Stimulated activated naive CD8-positive, alpha-beta T cell treated with anti-CD3 and anti-CD28 coated beads, Interleukin-15, amount 100 ng/mL, for 72 hours (primary cell): ENCODE results near the gene MARK4.
A peak's percentile ranks its signal among the peaks of the same experiment; 100 is the strongest.
"Not testable (repeated sequence)": the region's sequence is repeated elsewhere in the genome, so short reads cannot be mapped to it uniquely, and the experiment has no call there.

ENCODE experiments used
- ATAC-seq: fragments of 150-1000 bp; cut with Tn5 transposase; 2 replicates; pipeline ENCODE4 v1.10.0; 2021; ENCODE audit warnings: mild to moderate bottlenecking, moderate library complexity
- DNase-seq, 2 donors: peaks; one replicate each; pipeline ENCODE4 v3.0.0; 2021 to 2022
- H3K27ac Mint-ChIP-seq, 2 donors: one replicate each; pipeline ENCODE4 v1.8.0; 2022; ENCODE audit warnings: mild to moderate bottlenecking in 2 of 2, mixed read lengths in 2 of 2, moderate library complexity in 2 of 2
- H3K27me3 Mint-ChIP-seq: one replicate; pipeline ENCODE4 v1.8.0; 2022; ENCODE audit warnings: mixed read lengths
- H3K4me1 Mint-ChIP-seq: one replicate; pipeline ENCODE4 v1.8.0; 2022; ENCODE audit warnings: mild to moderate bottlenecking, mixed read lengths
- H3K4me3 Mint-ChIP-seq, 2 donors: one replicate each; pipeline ENCODE4 v1.8.0; 2022; ENCODE audit warnings: mild to moderate bottlenecking in 2 of 2, mixed read lengths in 2 of 2, moderate library complexity in 1 of 2
- H3K9me3 Mint-ChIP-seq, 2 donors: one replicate each; pipeline ENCODE4 v1.8.0; 2022; ENCODE audit warnings: mixed read lengths in 2 of 2

MARK4 gene

GRCh38 chr19:45327404-45328143 is 76.5 kb downstream of the MARK4 start:
- no peak for ATAC-seq
- Mint-ChIP-seq H3K4me3 (no peak overlapping the region), H3K27me3 (peaks cover 43% of the 10 kb centered on the region), H3K9me3 (no peaks in the 10 kb centered on the region), H3K4me1 (peaks cover 22% of the 10 kb centered on the region), H3K27ac (no peak overlapping the region)
- DNase-seq = no peak

- H3K9me3 Mint-ChIP-seq = no peaks in the 10 kb centered on the region
- H3K4me3 Mint-ChIP-seq = no peak overlapping the region
- H3K4me1 Mint-ChIP-seq = peaks cover 3% of the 10 kb centered on the region
- DNase-seq = no peak
- no peak for ATAC-seq
- peaks cover 20% of the 10 kb centered on the region for H3K27me3 Mint-ChIP-seq
- H3K27ac Mint-ChIP-seq = no peak overlapping the region
Measured at GRCh38 chr19:45331411-45331810, 80.3 kb downstream of the MARK4 start.

GRCh38 chr19:45333609-45334303 is 82.7 kb downstream of the MARK4 start:
- ATAC-seq (no peak), DNase-seq (no peak)
- Mint-ChIP-seq H3K9me3 (no peaks in the 10 kb centered on the region), H3K27me3 (peaks cover 17% of the 10 kb centered on the region), H3K4me3 (no peak overlapping the region), H3K27ac (no peak overlapping the region), H3K4me1 (no peaks in the 10 kb centered on the region)

GRCh38 chr19:45334881-45335280 is 83.8 kb downstream of the MARK4 start:
- H3K27ac Mint-ChIP-seq, H3K4me3 Mint-ChIP-seq, H3K4me1 Mint-ChIP-seq, H3K9me3 Mint-ChIP-seq, ATAC-seq, DNase-seq: not testable (repeated sequence)
- H3K27me3 Mint-ChIP-seq = peaks cover 14% of the 10 kb centered on the region

- no peak overlapping the region for H3K4me3 Mint-ChIP-seq
- no peak overlapping the region for H3K27ac Mint-ChIP-seq
- H3K4me1 Mint-ChIP-seq = peaks cover 6% of the 10 kb centered on the region
- DNase-seq = no peak
- ATAC-seq = no peak
- H3K9me3 Mint-ChIP-seq = no peaks in the 10 kb centered on the region
- H3K27me3 Mint-ChIP-seq = peaks cover 21% of the 10 kb centered on the region
Measured at GRCh38 chr19:45336696-45337251, 85.7 kb downstream of the MARK4 start.

GRCh38 chr19:45339629-45340028 is 88.6 kb downstream of the MARK4 start:
- Mint-ChIP-seq H3K27me3 (peaks cover 29% of the 10 kb centered on the region), H3K9me3 (no peaks in the 10 kb centered on the region), H3K4me3 (peak overlapping the region in 1 of 2 donors; percentile 78), H3K4me1 (peaks cover 6% of the 10 kb centered on the region), H3K27ac (no peak overlapping the region)
- ATAC-seq (no peak), DNase-seq (no peak)

- Mint-ChIP-seq H3K9me3 (no peaks in the 10 kb centered on the region), H3K4me1 (peaks cover 6% of the 10 kb centered on the region), H3K27me3 (peaks cover 36% of the 10 kb centered on the region), H3K4me3 (peak within 1 kb of the TSS; percentile 78), H3K27ac (no peak within 1 kb of the TSS)
- peak in 1 of 2 donors; percentile 25 for DNase-seq
- peak; percentile 26 for ATAC-seq
Measured at GRCh38 chr19:45340232-45340898, 89.3 kb downstream of the MARK4 start, which contains the start of gene KLC3. Gene KLC3 (plus strand): TSS chr19:45340750. CDS start chr19:45345542, 4,792 bp downstream.

- Mint-ChIP-seq H3K27me3 (peaks cover 41% of the 10 kb centered on the region), H3K27ac (no peak overlapping the region), H3K4me1 (peaks cover 6% of the 10 kb centered on the region), H3K9me3 (no peaks in the 10 kb centered on the region), H3K4me3 (no peak overlapping the region)
- DNase-seq (no peak), ATAC-seq (peak; percentile 42)
Measured at GRCh38 chr19:45340899-45341453, 89.9 kb downstream of the MARK4 start.

- Mint-ChIP-seq H3K27me3 (peaks cover 36% of the 10 kb centered on the region), H3K9me3 (no peaks in the 10 kb centered on the region), H3K27ac (no peak overlapping the region), H3K4me3 (no peak overlapping the region), H3K4me1 (peaks cover 7% of the 10 kb centered on the region)
- ATAC-seq (no peak), DNase-seq (no peak)
Measured at GRCh38 chr19:45342911-45343310, 91.8 kb downstream of the MARK4 start.

GRCh38 chr19:45344621-45345505 is 93.8 kb downstream of the MARK4 start:
- DNase-seq = no peak
- Mint-ChIP-seq H3K27ac (peak overlapping the region in 1 of 2 donors; percentile 49), H3K27me3 (peaks cover 33% of the 10 kb centered on the region), H3K4me1 (peaks cover 14% of the 10 kb centered on the region), H3K4me3 (no peak overlapping the region), H3K9me3 (no peaks in the 10 kb centered on the region)
- no peak for ATAC-seq

- H3K27me3 Mint-ChIP-seq = peaks cover 27% of the 10 kb centered on the region
- ATAC-seq (no peak), DNase-seq (no peak)
- no peak overlapping the region for H3K4me3 Mint-ChIP-seq
- H3K9me3 Mint-ChIP-seq = no peaks in the 10 kb centered on the region
- peaks cover 8% of the 10 kb centered on the region for H3K4me1 Mint-ChIP-seq
- H3K27ac Mint-ChIP-seq = no peak overlapping the region
Measured at GRCh38 chr19:45345506-45345860, 94.4 kb downstream of the MARK4 start.

- Mint-ChIP-seq H3K9me3 (no peaks in the 10 kb centered on the region), H3K27me3 (peaks cover 26% of the 10 kb centered on the region), H3K27ac (no peak overlapping the region), H3K4me1 (peaks cover 8% of the 10 kb centered on the region), H3K4me3 (no peak overlapping the region)
- no peak for ATAC-seq
- no peak for DNase-seq
Measured at GRCh38 chr19:45346449-45346848, 95.4 kb downstream of the MARK4 start.

- H3K27ac Mint-ChIP-seq = peak overlapping the region in 1 of 2 donors; percentile 25
- no peak for ATAC-seq
Measured at GRCh38 chr19:45347570-45348366, 96.7 kb downstream of the MARK4 start.

More at GRCh38 chr19:45347570-45348366, 96.7 kb downstream of the MARK4 start:
- Mint-ChIP-seq H3K9me3 (no peaks in the 10 kb centered on the region), H3K4me1 (peaks cover 8% of the 10 kb centered on the region), H3K27me3 (peaks cover 26% of the 10 kb centered on the region), H3K4me3 (no peak overlapping the region)
- no peak for DNase-seq
